ENCODE results near the gene SORBS2.

Gene SORBS2

DNA sequence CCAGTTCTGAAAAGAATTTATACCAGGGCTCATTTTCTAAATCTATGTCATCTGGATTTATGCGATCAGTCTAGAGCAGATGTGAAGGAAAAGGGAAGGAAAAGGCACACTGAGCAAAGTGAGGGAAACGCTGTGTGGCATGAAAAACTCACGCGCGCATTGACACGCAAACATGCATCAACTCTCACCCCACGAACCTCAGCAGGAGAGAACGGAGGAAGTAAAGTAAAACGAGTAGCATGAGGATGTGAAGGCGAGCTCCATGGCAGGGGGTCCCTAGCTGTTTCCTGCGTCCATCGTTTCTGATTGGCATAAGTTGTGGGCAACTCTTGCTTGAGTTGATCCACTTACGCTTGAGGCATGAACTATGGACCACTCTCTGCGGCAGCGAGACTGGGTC, 173.9 kb downstream of the SORBS2 start:
- DNase-seq (ENCODE audit: low read depth), result no peak

DNA sequence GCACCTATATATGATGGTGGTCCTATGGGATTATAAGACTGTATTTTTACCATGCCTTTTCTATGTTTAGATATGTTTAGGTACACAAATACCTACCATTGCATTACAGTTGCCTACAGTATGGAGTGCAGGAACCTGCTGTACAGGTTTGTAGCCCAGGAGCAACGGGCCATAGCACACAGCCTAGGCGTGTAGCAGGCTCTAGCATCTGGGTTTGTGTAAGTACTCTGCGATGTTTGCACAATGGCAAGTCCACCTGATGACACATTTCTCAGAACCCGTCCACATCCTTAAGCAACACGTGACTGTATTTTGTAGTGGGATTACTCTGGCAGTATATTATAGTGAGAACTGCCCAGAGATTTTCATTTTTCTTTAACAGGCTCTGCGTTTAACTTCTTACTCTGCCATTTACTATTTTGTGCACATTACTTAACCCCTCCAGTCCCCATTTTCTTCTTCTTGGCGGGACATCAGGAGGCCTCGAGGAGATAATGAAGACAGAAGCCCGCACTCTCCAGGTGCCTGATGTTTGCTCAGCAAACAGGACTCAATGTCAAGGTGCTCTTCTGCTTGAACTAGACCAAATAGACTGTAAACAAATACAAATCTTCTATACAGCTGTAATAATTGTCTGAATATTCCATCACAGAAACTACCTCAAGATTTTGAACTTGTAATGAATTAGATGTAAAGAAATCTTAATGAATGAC, 174.7 kb downstream of the SORBS2 start:
- DNase-seq (ENCODE audit: low read depth), result no peak

DNA sequence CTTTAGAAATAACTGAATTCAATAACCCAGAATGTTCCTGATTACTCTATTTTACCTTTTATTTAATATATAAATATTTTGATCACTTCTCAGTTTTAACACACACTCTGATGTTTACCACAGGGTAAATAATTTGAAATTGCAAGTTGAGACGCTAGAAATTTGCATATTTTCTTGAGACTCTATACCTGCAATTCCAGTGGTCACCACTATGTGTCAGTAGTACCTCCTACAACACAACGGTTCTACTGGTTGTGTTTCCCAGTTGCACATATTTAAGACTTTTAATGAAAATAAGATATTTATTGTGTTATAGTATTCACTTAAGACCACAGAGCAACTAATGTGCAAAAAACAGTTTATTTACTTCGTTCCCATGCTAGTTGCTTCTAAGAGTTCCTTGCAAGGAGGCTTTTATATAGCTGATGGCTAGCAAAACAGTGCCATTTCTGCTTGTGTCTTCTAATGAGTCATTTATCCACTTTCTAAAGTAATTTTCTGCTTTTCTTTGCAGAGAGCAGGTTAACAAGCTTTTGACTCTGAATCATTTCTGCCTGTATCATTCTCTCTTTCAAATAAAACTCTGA, 177.8 kb downstream of the SORBS2 start:
- no peak for DNase-seq (ENCODE audit: low read depth)

DNA sequence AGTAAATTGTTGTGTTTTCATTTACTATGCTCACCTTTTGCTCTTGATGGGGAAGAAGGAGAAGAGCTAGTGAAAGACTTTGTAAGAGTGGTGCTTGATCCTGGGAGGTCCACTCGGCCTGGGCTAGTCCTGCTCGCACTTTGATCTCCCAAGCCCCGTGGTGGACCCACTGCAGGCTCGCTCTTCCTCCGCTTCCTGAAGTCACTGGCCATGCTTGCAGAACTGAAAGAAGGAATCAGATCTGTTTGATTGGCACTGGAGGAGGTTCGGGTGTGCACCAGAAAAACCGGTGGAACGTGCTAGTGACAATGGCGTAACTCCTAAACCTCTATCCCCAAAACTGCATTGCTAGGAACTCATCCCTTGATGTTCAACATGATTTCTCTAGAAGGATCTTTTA, 185.2 kb downstream of the SORBS2 start:
- no peak for DNase-seq (ENCODE audit: low read depth)

DNA sequence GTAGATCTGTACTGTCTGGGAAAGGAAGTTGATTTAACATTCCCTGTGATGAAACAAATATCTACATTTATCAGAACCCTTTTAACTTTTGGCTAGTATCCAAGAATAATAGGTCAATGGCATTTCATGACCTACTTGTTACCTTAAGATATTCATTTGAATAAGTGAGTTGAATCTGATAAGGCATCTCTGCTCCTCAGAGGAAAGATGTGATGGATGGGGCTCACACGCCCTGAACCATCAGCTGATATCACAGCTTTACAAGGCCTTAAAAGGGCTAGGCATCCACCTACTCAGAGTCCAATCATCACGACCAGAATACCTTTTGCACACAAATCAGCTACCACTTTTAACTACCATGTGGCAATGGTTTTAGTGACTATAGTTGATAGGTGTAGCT, 186.5 kb downstream of the SORBS2 start:
- DNase-seq (ENCODE audit: low read depth), result no peak

DNA sequence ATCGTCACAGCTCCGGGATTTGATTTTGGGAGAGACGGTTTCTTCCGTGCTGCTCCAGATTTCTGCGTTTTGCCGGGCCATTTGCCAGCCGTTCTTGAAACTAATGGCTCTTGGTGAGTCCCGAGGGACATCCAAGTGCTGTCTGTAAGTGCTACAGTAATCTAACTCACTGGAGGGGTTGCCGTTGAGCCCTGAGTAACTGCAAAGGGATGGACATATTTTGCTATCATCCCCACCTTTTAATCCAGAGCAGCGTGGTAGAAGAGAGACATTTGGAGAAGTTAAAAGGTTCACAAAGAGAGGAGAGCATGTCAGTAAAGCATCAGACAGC, 187.8 kb downstream of the SORBS2 start:
- DNase-seq (ENCODE audit: low read depth), result no peak

DNA sequence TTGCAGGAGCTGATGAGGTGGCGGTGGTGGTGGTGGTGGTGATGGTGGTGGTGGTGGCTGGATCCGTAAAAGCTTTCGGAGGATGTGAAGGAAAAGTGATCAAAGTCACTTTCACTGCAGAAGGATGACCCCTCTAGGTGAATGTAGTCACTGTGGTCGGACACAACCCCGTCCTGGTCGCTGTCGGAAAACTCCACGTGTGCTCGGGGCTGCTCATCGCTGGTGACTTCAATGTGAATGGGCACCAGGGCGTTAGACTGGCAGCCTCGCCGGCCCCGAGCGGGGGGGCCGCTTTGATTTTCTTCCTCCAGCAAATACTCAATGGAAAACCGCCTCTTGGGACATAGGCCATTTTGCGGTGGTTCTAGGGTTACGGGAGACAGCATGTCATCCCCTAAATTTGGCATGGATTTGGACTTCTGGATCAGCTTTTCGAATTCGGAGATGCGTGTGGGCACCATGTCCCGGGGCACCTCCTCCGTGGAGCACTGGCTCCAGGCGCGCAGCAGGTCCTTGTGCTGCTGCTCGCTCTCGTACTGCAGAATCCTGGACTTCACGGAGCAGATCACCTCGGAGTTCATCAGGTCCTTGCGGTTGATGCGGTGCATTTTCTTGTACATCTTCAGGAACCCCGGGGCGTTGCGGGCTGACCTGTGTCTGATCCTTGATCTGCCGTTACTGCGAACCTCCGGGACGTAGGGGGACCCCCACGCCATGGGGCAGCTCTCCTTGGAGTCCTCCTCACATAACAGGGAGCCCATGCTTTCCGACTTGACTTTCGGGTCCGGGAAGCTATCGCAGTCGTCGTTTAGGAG, 188.3 kb downstream of the SORBS2 start:
- no peak for DNase-seq (ENCODE audit: low read depth)

DNA sequence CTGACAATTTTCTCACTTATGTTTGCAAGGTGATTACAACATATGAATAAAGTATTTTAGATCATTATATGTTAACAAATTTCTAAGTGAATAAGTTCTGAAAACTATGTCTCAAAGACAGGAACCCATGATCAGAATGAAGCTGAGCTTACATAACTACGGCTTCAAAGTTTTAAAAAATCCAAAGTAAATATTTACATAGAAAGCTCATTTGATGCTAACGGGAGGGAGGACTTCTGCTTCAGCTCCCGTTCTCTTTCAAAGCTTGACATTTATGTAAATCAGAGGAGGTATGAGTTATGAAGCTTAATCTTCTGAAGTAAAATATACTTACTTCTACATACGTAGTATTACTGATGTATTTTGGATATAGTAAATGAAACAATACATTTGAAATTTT, 203.8 kb downstream of the SORBS2 start:
- no peak for DNase-seq (ENCODE audit: low read depth)

DNA sequence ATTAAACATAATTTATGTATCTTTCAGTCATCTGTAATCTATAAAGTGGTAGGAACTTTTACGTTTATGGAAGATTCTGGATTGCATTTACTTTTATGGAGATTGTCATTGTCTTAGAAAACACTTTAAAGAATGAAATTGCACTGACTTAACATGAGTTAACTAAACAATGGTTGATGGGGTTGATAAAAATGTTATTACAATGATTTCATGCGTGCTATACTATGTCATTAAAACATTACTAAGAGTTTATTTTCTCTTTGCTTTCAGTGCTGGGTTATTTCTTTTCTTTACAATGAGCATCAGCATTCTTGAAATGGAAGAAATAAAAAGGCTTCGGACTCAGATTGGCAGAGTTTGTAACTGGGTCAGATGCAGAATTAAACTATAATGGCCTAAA, 209.6 kb downstream of the SORBS2 start:
- DNase-seq (ENCODE audit: low read depth), result no peak

DNA sequence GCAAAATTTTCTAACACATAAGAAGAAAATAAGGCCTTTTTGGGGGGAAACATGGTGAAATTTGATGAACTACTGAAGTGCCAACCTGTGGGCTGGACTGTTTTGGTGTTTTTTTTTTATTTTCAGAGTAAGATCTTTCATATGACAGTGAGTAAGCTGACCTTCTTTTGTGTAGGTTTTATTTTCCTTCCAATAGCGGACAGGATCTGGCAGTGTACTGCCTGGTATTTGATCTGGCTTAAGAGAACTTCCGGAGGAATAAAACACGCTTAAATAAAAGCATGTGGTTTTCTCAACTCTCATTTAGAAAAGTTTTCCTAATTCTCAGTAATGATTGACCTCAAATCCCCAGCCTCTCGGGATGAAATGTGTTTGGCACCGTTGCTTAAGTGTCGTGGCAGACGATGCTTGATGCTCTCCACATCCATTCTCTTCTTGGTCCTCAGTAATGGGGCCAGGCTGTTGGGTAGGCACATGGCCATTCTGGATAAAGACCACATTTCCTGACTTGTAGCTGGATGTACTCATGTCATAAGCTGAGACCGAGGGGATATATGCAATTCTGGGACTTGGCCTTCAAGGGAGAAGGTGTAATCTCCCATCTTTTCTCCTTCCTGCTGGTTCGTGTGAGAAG, 211.1 kb downstream of the SORBS2 start:
- DNase-seq (ENCODE audit: low read depth), result no peak

DNA sequence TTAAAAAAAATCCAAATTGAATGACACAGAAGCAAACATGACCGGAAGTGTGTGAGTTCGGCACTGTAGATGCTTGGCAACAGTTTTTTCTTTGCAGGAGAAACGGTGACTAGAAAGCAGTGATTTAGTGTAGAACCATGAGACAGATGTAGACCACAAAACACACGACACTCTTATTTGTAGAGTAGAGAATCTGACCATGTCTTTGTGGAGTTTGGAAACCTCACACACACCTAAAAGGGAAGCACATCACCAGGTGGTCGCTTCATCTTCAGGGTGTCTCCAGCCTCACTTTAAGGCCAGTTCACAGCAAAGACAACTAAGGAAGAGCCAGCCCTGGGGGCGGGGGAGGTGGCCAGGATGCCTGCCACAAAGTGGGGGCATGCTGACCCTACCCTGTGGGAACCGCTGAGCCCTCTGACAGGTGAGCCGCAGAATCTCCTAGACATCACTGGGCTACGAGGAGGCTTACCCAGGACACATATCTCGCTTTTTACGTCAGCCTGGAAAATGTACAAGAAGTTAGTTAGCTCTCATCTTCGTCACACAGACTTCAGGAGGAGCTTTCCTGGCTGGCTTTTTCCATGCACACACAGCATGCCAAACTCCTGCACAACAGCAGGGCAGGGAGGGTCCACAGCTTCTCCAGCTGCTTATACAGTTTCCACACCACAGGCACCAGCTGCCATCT, 212.3 kb downstream of the SORBS2 start:
- DNase-seq (ENCODE audit: low read depth), result no peak

DNA sequence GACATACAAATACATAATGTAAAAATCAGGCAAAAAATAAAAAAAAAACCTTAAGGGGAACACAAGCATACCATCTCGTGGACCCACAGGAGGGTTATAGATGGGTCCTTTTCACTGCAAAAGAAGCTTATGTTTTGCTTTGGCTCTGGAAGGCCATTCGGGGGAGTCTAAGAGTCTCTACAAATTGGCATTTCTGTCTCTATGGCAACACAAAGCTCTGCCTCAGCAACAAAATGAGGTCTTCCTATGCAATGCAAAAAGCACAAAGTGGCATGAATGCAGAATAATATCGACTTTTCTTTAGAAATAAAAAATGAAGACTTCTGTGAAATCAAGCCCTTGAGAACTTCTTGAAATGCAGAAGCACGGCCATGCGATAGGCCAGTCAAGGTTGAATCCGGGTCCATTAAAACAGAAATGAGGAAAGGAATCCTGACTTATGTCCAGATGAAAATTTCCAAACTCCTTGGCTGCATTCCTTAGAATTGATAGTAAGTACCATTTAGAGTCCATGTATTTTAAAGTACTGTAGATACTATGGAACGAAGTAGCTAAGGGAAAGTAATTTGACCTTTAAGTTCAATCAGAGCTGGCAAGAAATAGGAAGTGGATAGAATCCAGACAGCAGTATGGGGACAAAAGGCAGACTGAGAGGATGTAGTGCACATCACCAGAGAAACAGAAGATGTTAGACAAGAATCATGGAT, 213.0 kb downstream of the SORBS2 start:
- DNase-seq (ENCODE audit: low read depth), result no peak

DNA sequence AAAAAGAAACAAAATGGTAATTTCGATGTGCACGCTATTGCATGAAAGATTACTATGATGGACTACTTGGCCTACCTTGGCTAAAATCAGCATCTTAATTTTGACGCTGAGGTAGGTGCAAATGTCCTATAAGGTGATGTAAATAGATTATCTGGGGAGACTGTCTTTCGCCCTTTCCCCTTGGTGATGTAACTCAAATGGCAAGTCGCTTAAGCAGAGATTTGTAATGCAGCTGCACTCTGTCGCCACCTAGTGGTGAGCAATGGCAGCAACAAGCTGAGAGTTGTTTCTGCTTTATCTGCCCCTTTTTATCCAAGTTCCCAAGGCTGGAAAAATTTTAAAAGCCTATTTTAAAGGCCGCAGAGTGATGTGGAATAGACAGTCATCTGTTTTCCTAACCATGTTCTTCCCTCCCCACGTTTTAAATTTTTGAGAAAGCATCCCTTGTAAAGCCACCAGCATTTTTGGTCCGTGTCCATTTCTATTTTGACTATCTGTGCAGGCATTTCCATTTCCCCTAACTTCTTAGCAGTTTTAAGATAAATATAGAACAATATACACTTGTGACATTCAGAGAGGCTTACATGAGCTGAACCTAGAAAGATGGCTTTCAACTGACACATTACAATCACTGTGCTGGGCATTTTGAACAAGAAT, 214.3 kb downstream of the SORBS2 start:
- peak; percentile 20 for DNase-seq (ENCODE audit: low read depth)

DNA sequence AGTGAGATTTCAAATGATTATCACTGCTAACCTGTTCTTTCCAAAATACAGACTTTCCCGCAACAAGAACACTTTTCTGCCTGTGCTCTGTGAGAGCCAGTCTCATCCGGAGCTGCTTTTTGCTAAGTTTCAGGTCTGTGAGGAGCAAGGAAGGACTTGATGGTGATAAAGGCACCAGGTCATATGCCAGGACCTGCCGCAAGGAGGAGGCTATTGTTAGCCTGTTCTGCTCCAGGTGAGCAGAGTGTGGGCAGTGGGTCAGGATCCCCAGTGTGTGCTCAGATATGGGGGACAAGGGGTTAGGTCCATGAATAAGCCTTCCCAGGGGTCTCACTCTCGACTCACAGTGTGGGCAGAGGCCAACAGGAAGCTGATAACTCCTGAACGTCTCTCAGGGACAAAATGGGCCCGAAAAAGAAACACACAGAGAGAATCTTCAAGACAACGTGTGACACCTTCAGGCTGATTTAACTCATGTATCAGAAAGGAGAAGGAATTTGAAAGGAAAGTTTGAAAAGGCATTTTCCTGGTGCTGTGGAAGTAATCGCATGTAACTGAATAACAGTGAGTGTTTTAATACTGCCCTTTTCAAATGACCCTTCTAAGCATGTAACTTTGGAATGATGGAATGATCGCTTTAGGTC, 219.0 kb downstream of the SORBS2 start:
- no peak for DNase-seq (ENCODE audit: low read depth)

DNA sequence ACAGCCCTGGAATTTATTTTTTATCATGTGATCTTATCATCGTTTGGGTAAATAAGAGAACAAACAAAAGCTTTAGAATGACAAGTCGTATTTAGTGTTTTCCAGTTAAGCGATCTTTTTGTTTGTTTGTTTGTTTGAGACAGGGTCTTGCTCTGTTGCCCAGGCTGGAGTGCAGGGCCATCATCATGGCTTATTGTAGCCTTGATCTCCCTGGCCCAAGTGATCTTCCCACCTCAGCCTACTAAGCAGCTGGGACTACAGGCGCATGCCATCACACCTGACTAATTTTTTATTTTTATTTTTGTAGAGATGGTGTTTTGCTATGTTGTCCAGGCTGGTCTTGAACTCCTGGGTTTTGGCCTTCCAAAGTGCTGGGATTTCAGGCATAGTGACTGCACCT, 219.6 kb downstream of the SORBS2 start:
- no peak for DNase-seq (ENCODE audit: low read depth)

DNA sequence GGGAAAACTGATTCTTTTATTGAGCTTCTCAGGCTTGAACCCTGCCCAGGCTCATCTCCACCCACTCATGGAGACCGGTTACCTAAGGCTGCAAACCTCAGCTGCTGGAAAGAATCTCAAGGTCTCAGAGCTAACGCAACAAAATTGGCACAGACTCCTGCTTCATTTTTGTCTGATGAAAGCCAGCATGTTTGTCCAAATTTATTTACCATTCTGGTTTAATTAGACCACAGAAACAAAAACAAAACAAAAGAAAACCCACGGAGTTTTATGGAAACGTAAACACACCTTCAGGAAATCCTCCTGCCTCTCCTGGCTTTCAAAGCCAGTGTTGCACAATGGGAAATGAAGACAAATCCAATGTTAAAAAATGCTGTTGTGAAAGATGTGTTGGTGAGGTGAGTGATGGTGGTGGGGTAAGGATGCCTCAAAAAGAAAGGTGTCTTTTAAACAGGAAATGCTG, 220.3 kb downstream of the SORBS2 start:
- DNase-seq (ENCODE audit: low read depth), result no peak

DNA sequence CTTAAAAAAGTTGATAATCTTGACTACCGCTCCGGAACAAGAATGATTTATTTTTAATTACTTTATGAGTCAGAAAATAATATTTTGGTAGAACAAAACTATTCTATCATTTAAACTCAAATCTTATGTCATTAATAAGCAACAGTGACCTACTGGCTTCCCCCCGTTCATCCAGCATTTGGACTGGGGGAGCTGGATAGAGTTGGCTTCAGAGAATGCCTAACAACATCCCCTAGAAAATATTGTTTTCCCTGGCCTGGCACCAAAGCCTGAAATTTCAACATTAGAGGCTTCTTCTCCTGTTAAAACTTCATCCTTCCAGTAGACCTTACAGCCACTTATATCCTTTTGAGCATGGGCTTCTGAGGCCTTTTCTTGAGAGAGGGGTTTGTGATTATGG, 221.0 kb downstream of the SORBS2 start:
- no peak for DNase-seq (ENCODE audit: low read depth)

DNA sequence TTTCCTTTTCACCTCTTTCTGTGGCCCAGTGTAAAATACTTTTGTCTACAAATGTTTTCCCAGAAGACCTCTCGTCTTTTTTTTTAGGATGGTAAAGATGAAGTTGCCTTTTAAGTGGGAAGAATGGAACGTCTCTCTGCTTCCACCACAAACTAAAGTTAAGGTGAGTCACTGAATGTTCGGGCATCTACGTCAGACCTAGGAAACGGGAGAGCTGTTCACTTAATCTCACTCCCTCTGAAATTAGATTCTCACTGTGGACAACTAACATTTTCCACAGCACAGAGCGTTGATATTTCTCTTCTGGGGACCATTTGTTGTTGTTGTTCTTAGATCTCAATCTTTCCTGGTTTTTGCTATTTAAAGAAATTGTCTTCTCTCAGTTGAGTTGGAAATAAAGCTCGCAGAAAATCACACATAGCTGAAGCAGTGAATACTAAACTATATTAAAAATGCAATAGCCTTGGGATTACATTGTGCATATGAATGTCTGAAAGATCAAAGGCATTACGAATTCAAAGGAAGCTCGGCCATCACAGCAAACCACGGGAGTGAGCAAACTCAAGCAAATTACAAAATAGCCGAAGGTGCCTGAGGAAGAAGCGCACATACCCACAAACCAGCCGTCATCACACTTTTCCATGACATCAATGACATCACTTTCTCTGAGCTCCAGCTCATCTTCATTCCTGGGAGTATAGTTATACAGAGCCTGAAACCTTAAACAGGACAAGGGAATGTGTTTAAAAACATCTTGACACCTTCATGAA, 222.7 kb downstream of the SORBS2 start:
- DNase-seq (ENCODE audit: low read depth), result no peak

DNA sequence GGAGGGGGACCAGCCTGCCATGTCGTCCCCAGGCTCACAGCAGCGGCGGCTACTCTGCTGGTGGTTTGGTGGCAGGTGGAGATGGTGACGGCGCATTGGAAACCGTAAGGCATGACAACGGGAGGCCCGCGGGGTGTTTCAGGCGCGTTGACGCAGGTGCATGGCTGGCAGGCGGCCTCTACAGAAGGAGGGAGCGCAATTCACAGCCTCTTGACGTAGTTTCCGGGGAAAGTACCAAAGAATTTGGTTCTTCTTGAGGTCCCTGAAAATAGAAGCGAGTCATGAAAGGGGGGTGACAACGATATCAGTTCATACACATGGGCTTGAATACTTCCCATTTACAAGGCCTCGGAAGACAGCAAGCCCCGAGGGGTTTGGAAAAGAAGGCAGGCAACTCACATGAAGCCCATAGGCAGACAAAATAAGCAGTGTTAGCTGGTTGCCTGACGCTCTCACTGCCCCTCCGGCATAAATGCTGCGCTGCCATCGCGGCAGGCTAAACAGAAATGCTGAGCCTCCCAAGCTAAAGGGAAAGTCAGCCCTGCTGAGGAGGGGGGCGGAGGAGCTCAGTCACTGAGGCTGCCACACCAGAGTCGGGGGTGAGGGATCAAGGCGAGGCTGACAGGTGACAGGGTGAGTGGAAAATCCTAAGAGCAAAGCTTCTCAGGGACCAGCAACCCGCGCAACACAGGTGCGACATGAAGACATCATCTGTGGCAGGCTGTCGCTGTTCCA, 224.4 kb downstream of the SORBS2 start:
- peak; percentile 57 for DNase-seq (ENCODE audit: low read depth)

Data from T-helper 22 cell (primary cell).